ENCODE results near the gene LIMA1. TPM values are rescaled to one million over a fixed set of nuclear protein-coding genes. Genes with fewer than 3 reads are reported as not detected.

LIMA1 gene
- total and polyA plus RNA-seq, 9 of the 15 experiments (the other 6 are each of a cell fraction or from before 2014, with no cell fraction given), result 20.2 to 37.8 (median 27.3) TPM

DNA sequence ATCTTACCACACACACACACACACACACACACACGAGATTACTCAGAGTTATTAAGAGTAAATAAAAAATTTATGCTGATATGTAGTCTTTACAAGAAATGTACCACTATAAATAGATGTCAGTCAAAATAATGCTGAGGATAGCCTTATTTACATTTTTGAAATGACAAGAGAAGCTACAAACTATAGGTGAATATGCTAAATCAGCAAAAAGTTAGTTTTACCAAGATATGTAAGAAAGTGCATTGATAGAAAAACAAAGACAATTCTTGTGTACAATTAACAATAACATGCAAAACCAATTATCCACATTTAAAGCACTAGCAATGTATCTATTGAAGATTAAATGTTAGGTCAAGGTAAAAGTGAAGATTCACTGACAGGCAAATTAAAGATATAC, 69.3 kb downstream of the LIMA1 start:
- WGBS (ENCODE audit: insufficient coverage, low coverage, missing lambda C conversion rate), result 33% methylated on average over 1 of the region's 1 CpG
- no peak overlapping the region for H3K4me2 ChIP-seq (ENCODE audit: insufficient read depth, low read length)
- H3K9ac ChIP-seq (ENCODE audit: insufficient read depth in 1 of 2, low read depth in 2 of 2, low read length in 2 of 2), result no peak overlapping the region
- FAIRE-seq (no peak), DNase-seq (ENCODE audit: extremely low read depth in 1 of 4, low spot score in 3 of 4) (no peak), ATAC-seq (no peak)
- no peaks in the 10 kb centered on the region for H3K4me1 ChIP-seq (replicated peaks in 1 of 2; ENCODE audit: control insufficient read depth in 2 of 2, insufficient read depth in 2 of 2, low read length in 2 of 2)
- no peaks in the 10 kb centered on the region for H3K9me1 ChIP-seq (ENCODE audit: control insufficient read depth, insufficient read depth, low read length)
- H3K79me2 ChIP-seq (ENCODE audit: control insufficient read depth, insufficient read depth, low read length), result peaks cover 9% of the 10 kb centered on the region; the same call in 2 of the 3 replicates
- no peaks in the 10 kb centered on the region for H3K9me3 ChIP-seq (replicated peaks; ENCODE audit: control insufficient read depth, insufficient read depth, low read depth, low read length)
- no peaks in the 10 kb centered on the region for H4K20me1 ChIP-seq (replicated peaks; ENCODE audit: control insufficient read depth, insufficient read depth, low read length)
- intact Hi-C loops (cut with micrococcal nuclease), result no loop called here
- no peak overlapping the region for H2AFZ ChIP-seq (ENCODE audit: low read depth, low read length)
- in situ Hi-C loops (cut with MboI), result no loop called here
- no peak overlapping the region for H3K27ac ChIP-seq (ENCODE audit: extremely low read depth, low read depth, low read length)
- peaks cover 8% of the 10 kb centered on the region; the same call in 1 of the 3 replicates for H3K36me3 ChIP-seq (ENCODE audit: control insufficient read depth, insufficient read depth, low read length)
- H3K4me3 ChIP-seq, result no peak overlapping the region
- POLR2A ChIA-PET, result interaction anchor here (0.6 to 0.8 kb wide), 3 partner anchors 9 to 447 kb away, joined by 3 read pairs; no protein-coding TSS in a partner anchor
- no peaks in the 10 kb centered on the region for H3K27me3 ChIP-seq (ENCODE audit: control insufficient read depth in 2 of 2, insufficient read depth in 2 of 2, low read length in 2 of 2)
- CTCF ChIA-PET (ENCODE audit: low intra/inter-chr PET ratio), result no interaction called here
- BruUV-seq (replicated peaks), result no TSS peak
- TF ChIP-seq, protein P1, sequence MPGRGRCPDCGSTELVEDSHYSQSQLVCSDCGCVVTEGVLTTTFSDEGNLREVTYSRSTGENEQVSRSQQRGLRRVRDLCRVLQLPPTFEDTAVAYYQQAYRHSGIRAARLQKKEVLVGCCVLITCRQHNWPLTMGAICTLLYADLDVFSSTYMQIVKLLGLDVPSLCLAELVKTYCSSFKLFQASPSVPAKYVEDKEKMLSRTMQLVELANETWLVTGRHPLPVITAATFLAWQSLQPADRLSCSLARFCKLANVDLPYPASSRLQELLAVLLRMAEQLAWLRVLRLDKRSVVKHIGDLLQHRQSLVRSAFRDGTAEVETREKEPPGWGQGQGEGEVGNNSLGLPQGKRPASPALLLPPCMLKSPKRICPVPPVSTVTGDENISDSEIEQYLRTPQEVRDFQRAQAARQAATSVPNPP (IDR thresholded peaks at IDR 0.05; ENCODE audit: borderline replicate concordance, insufficient read depth, insufficient read length), result no peak
- TF ChIP-seq ZNF316 (IDR thresholded peaks at IDR 0.05), result peak; percentile 99
- TF ChIP-seq, protein P2, sequence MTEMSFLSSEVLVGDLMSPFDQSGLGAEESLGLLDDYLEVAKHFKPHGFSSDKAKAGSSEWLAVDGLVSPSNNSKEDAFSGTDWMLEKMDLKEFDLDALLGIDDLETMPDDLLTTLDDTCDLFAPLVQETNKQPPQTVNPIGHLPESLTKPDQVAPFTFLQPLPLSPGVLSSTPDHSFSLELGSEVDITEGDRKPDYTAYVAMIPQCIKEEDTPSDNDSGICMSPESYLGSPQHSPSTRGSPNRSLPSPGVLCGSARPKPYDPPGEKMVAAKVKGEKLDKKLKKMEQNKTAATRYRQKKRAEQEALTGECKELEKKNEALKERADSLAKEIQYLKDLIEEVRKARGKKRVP (CRISPR knock-in tag; IDR thresholded peaks at IDR 0.05), result no peak
- peak; percentile 99 for TF ChIP-seq MAFK (IDR thresholded peaks at IDR 0.05; ENCODE audit: low read length)
- TF ChIP-seq NCOR1 (IDR thresholded peaks at IDR 0.05), result 0 out of 2 replicates have a peak, but pooled peaks have one; percentile 4
- no peak for TF ChIP-seq CSDE1 (IDR thresholded peaks at IDR 0.05)
- no peak for TF ChIP-seq ZNF780A (CRISPR knock-in tag; IDR thresholded peaks at IDR 0.05)
- peak; percentile 98 for TF ChIP-seq MAFF (IDR thresholded peaks at IDR 0.05; ENCODE audit: low read length)
- TF ChIP-seq, protein P3, sequence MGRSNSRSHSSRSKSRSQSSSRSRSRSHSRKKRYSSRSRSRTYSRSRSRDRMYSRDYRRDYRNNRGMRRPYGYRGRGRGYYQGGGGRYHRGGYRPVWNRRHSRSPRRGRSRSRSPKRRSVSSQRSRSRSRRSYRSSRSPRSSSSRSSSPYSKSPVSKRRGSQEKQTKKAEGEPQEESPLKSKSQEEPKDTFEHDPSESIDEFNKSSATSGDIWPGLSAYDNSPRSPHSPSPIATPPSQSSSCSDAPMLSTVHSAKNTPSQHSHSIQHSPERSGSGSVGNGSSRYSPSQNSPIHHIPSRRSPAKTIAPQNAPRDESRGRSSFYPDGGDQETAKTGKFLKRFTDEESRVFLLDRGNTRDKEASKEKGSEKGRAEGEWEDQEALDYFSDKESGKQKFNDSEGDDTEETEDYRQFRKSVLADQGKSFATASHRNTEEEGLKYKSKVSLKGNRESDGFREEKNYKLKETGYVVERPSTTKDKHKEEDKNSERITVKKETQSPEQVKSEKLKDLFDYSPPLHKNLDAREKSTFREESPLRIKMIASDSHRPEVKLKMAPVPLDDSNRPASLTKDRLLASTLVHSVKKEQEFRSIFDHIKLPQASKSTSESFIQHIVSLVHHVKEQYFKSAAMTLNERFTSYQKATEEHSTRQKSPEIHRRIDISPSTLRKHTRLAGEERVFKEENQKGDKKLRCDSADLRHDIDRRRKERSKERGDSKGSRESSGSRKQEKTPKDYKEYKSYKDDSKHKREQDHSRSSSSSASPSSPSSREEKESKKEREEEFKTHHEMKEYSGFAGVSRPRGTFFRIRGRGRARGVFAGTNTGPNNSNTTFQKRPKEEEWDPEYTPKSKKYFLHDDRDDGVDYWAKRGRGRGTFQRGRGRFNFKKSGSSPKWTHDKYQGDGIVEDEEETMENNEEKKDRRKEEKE (IDR thresholded peaks at IDR 0.05; ENCODE audit: borderline replicate concordance in 1 of 2, control insufficient read depth in 1 of 2, low read depth in 2 of 2, low read length in 1 of 2), result no peak
- TF ChIP-seq, protein P4, sequence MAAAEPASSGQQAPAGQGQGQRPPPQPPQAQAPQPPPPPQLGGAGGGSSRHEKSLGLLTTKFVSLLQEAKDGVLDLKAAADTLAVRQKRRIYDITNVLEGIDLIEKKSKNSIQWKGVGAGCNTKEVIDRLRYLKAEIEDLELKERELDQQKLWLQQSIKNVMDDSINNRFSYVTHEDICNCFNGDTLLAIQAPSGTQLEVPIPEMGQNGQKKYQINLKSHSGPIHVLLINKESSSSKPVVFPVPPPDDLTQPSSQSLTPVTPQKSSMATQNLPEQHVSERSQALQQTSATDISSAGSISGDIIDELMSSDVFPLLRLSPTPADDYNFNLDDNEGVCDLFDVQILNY (CRISPR knock-in tag; IDR thresholded peaks at IDR 0.05), result no peak
- TF ChIP-seq SREBF2 (CRISPR knock-in tag; IDR thresholded peaks at IDR 0.05), result no peak
- TF ChIP-seq KLF16 (IDR thresholded peaks at IDR 0.05), result no peak
- no peak for TF ChIP-seq HDGF (IDR thresholded peaks at IDR 0.05)
- TF ChIP-seq ZNF644 (tag; IDR thresholded peaks at IDR 0.05; ENCODE audit: low read depth), result no peak
- TF ChIP-seq, protein P5, sequence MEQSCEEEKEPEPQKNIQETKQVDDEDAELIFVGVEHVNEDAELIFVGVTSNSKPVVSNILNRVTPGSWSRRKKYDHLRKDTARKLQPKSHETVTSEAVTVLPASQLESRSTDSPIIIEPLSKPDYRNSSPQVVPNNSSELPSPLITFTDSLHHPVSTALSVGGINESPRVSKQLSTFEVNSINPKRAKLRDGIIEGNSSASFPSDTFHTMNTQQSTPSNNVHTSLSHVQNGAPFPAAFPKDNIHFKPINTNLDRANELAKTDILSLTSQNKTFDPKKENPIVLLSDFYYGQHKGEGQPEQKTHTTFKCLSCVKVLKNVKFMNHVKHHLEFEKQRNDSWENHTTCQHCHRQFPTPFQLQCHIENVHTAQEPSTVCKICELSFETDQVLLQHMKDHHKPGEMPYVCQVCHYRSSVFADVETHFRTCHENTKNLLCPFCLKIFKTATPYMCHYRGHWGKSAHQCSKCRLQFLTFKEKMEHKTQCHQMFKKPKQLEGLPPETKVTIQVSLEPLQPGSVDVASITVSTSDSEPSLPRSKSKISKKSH (CRISPR knock-in tag; IDR thresholded peaks at IDR 0.05), result no peak
- TF ChIP-seq C11orf30 (IDR thresholded peaks at IDR 0.05; ENCODE audit: low read depth), result peak; percentile 98
